Measurements from ENCODE around the gene ABI1. TPM values are rescaled to one million over a fixed set of nuclear protein-coding genes. Genes with fewer than 3 reads are reported as not detected.

The ABI1 gene
- total RNA-seq, 2 experiments from 2014 or later: 83.2 to 83.6 TPM

- Mint-ChIP-seq H3K4me1 (ENCODE audit: low read depth) (peaks cover 95% of the 10 kb centered on the region), H3K27me3 (no peaks in the 10 kb centered on the region), H3K4me3 (no peak overlapping the region), H3K36me3 (ENCODE audit: low read depth) (peaks cover 30% of the 10 kb centered on the region), H3K9me3 (no peaks in the 10 kb centered on the region), H3K27ac (peak overlapping the region; percentile 16)
- no peak overlapping the region for H3K4me3 ChIP-seq (ENCODE audit: low read length)
- TF ChIP-seq CTCF (IDR thresholded peaks at IDR 0.05): no peak
- H3K27ac ChIP-seq (ENCODE audit: low read depth in 1 of 2, low read length in 2 of 2): no peak overlapping the region
- no peak for ATAC-seq (ENCODE audit: poor library complexity)
- intact Hi-C loops (cut with DNase I, micrococcal nuclease): no loop called here
- H3K4me1 ChIP-seq (ENCODE audit: insufficient read depth, low read length): peaks cover 35% of the 10 kb centered on the region
- H3K9me3 ChIP-seq (ENCODE audit: control insufficient read depth in 1 of 2, insufficient read depth in 1 of 2, low read length in 2 of 2): no peaks in the 10 kb centered on the region
- POLR2A ChIA-PET: interaction anchor here (1.3 kb wide), 2 partner anchors 10 to 81 kb away, joined by 3 to 5 read pairs; partner anchors contain the start of gene ABI1
- peak in 1 of 14 experiments; percentile 11 for DNase-seq
- no peaks in the 10 kb centered on the region for H3K27me3 ChIP-seq (ENCODE audit: control insufficient read depth in 1 of 2, insufficient read depth in 2 of 2, low read length in 2 of 2)
- peaks cover 2% of the 10 kb centered on the region for H3K36me3 ChIP-seq (ENCODE audit: insufficient read depth, low read length)
- CTCF ChIA-PET: no interaction called here
Measured at GRCh38 chr10:26779176-26779860, 81.4 kb downstream of the ABI1 start.

- ChIA-PET CTCF (interaction anchor here (0.5 kb wide), 1 partner anchor 97 kb away, joined by 3 read pairs; no protein-coding TSS in a partner anchor), POLR2A (no interaction called here)
- no peak for ATAC-seq (ENCODE audit: poor library complexity)
- peaks cover 88% of the 10 kb centered on the region for H3K4me1 Mint-ChIP-seq (ENCODE audit: low read depth)
- H3K27ac Mint-ChIP-seq: peak overlapping the region; percentile 16
- TF ChIP-seq CTCF (IDR thresholded peaks at IDR 0.05): no peak
- no peak overlapping the region for H3K4me3 Mint-ChIP-seq
- no peak overlapping the region for H3K27ac ChIP-seq (ENCODE audit: low read depth in 1 of 2, low read length in 2 of 2)
- no peaks in the 10 kb centered on the region for H3K27me3 ChIP-seq (ENCODE audit: control insufficient read depth in 1 of 2, insufficient read depth in 2 of 2, low read length in 2 of 2)
- no peaks in the 10 kb centered on the region for H3K27me3 Mint-ChIP-seq
- no peaks in the 10 kb centered on the region for H3K9me3 ChIP-seq (ENCODE audit: control insufficient read depth in 1 of 2, insufficient read depth in 1 of 2, low read length in 2 of 2)
- peaks cover 1% of the 10 kb centered on the region for H3K36me3 ChIP-seq (ENCODE audit: insufficient read depth, low read length)
- DNase-seq: no peak
- no peaks in the 10 kb centered on the region for H3K9me3 Mint-ChIP-seq
- H3K4me3 ChIP-seq (ENCODE audit: low read length): no peak overlapping the region
- intact Hi-C loops (cut with DNase I, micrococcal nuclease): no loop called here
- peaks cover 27% of the 10 kb centered on the region for H3K4me1 ChIP-seq (ENCODE audit: insufficient read depth, low read length)
- H3K36me3 Mint-ChIP-seq (ENCODE audit: low read depth): peaks cover 29% of the 10 kb centered on the region
Measured at GRCh38 chr10:26777686-26778085, 83.1 kb downstream of the ABI1 start.

DNA sequence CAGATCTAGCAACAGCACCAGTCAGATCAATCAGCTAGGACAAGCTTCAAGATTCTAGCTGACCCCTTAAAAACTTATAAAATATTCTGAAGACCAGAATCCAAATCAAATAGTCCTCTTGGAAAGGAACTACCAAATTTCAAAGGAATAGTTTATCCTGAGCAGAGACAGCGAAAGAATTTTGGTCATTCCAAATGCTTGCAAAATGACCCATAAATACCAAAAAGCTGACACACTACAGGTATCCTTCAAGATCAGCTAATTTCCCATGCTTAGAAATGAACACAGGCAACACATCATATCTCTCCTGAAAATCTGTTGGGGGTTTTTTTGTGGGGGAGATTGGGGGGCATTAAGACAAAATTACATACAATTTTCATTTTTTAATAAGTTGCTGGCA, 84.5 kb downstream of the ABI1 start:
- peaks cover 31% of the 10 kb centered on the region for H3K36me3 Mint-ChIP-seq (ENCODE audit: low read depth)
- ChIA-PET POLR2A (no interaction called here), CTCF (interaction anchor here (0.6 to 1.5 kb wide), 2 partner anchors 10 to 506 kb away, joined by 3 read pairs; no protein-coding TSS in a partner anchor)
- no peak for TF ChIP-seq CTCF (IDR thresholded peaks at IDR 0.05)
- H3K4me1 ChIP-seq (ENCODE audit: insufficient read depth, low read length): peaks cover 17% of the 10 kb centered on the region
- ATAC-seq (ENCODE audit: poor library complexity) (no peak), DNase-seq (no peak)
- peaks cover 86% of the 10 kb centered on the region for H3K4me1 Mint-ChIP-seq (ENCODE audit: low read depth)
- H3K27me3 Mint-ChIP-seq: no peaks in the 10 kb centered on the region
- no peak overlapping the region for H3K27ac Mint-ChIP-seq
- no peaks in the 10 kb centered on the region for H3K9me3 Mint-ChIP-seq
- no peaks in the 10 kb centered on the region for H3K27me3 ChIP-seq (ENCODE audit: control insufficient read depth in 1 of 2, insufficient read depth in 2 of 2, low read length in 2 of 2)
- no peak overlapping the region for H3K27ac ChIP-seq (ENCODE audit: low read depth in 1 of 2, low read length in 2 of 2)
- H3K9me3 ChIP-seq (ENCODE audit: control insufficient read depth in 1 of 2, insufficient read depth in 1 of 2, low read length in 2 of 2): no peaks in the 10 kb centered on the region
- no peak overlapping the region for H3K4me3 ChIP-seq (ENCODE audit: low read length)
- H3K4me3 Mint-ChIP-seq: no peak overlapping the region
- no peaks in the 10 kb centered on the region for H3K36me3 ChIP-seq (ENCODE audit: insufficient read depth, low read length)
- intact Hi-C loops (cut with DNase I, micrococcal nuclease): no loop called here
